HG02870 (cell line): ENCODE data around the gene PRPS1.
A peak's percentile ranks its signal among the peaks of the same experiment; 100 is the strongest.
"Not testable (repeated sequence)": the region's sequence is repeated elsewhere in the genome, so short reads cannot be mapped to it uniquely, and the experiment has no call there.

Experiments used
- ATAC-seq: cut with Tn5 transposase; IDR thresholded peaks from one replicate; pipeline ENCODE4 v1.9.1; 2021; ENCODE audit warnings: mild to moderate bottlenecking, moderate library complexity; ENCODE audit not compliant: unreplicated experiment

PRPS1 gene

GRCh38 chrX:107673933-107674479 lies 45.7 kb downstream of the PRPS1 start:
- ATAC-seq = peak; percentile 81

DNA sequence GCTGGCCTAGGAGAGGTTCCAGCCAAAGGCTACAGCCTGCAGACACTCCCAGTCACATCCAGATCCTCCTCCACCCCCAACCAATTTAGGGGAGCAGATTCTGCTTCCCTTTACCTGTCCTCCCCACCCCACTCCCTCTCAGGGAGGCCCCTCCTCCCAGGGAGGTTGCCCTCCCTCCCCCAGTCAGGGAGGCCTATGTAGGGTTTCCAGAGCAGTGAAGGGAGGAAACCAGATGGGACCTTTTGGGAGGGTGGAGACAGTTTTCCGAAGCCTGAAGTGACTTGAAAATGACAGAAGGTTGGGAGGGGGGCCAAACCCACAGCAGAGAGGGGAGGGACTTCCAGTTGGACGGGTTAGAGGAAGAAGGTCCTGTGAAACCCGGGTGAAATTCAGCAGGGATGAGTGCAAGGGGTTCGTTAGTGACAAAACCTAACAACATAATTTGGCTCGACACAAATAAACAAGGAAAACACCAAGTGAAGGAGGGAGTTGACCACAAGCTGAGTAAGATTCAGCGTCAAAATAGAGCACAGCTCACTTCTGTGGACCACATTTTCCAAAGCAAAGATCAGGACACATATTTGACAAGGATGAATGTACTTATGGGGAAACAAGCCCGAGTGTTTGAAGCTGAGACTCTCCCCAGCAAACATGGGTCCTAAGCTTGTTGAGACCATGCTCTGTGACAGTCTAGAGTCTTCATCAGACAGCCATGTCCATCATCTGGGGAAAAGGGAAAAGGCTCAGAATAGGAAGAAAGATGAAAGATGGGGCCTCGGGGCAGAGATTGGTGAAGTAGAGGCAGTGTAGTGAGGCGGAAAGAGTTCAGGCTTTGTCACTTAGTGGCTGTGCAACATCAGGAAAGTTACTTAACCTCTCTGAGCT lies 46.4 kb downstream of the PRPS1 start:
- peak; percentile 8 for ATAC-seq

- ATAC-seq = no peak
These were observed 47.0 kb downstream of the PRPS1 start for GRCh38 chrX:107675365-107675654.

- no peak for ATAC-seq
These were observed 47.7 kb downstream of the PRPS1 start for GRCh38 chrX:107675823-107676555.

GRCh38 chrX:107676559-107677378 lies 48.5 kb downstream of the PRPS1 start:
- peak; percentile 28 for ATAC-seq

GRCh38 chrX:107677501-107677901 lies 49.2 kb downstream of the PRPS1 start:
- ATAC-seq = no peak

- ATAC-seq = no peak
These were observed 49.6 kb downstream of the PRPS1 start for GRCh38 chrX:107677909-107678308.

DNA sequence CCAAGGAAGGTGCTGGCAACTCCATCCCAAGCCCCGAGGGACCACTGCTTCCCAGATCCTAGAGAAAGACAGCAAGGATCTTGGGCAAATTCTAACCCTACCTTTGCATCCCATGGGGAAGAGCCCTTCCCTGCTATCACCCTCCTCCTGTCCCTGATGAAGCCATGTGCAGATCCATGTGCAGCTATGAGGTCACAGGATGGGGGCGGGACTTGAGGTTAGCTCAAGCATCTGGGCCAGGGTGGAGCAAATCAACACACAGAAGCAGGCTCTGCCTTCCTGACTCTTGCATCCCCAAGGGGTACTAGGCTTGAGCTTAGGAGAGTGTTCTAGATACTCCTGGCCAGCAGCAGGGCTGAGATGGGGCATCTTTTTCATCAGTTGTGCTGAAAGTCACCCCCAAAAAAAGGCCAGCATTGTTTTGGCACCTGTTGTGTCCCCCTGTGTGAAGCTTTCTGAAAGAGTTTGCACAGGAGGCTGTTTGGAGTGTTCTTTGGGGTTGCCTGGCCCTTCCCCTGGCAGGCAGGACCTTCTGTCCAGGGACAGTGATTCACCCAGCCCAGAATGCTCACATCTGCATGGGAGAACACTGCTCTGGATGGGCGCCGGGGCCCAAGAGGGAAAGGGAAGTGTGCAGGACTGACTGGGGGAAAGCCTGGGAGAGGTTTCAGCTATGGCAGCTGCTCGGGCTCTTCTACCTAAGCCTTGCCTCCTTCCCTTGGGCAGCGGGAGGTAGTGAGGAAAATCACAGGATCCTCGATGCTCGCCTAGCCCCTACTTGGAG lies 50.8 kb downstream of the PRPS1 start:
- no peak for ATAC-seq

DNA sequence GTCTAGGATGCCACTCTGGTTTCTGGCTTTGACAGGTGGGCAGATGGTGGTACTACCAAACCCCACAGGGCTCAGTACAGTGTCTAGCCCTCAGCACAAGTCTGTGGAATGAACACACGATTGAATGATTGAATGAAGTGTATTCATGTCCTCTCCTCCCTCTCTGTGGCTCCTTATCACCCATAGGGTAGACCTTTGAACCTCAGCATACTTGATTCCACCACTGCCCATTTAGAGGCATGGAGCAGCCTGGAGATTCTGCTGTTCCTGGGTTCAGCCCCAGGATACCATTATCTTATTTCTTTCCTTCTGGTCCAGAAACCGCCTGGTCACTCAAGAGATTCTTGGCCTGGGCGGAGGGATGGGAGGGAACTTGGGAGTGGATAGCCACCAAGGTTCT lies 53.9 kb downstream of the PRPS1 start:
- ATAC-seq = no peak

- ATAC-seq = no peak
These were observed 55.0 kb downstream of the PRPS1 start for GRCh38 chrX:107683124-107683895.

DNA sequence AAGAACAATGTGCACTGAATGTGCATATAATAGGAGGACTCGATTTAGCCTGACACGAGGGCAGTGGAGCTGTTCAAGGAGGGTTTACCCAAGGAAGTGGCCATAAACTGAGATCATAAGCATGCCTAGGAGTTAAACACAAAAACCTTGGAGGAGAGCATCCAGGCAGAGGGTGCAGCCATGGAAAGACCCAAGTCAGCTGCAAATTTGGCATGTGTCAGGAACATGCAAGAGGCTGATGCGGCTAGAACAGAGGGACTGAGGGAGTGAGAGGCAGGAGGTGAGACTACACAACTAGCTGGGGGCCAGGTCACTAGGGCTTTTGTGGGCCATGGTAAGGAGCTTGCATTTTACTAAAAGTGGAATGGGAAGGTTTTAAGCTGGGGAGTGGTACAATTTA lies 55.6 kb downstream of the PRPS1 start:
- ATAC-seq = no peak

GRCh38 chrX:107684956-107685385 lies 56.7 kb downstream of the PRPS1 start:
- ATAC-seq = peak; percentile 76

DNA sequence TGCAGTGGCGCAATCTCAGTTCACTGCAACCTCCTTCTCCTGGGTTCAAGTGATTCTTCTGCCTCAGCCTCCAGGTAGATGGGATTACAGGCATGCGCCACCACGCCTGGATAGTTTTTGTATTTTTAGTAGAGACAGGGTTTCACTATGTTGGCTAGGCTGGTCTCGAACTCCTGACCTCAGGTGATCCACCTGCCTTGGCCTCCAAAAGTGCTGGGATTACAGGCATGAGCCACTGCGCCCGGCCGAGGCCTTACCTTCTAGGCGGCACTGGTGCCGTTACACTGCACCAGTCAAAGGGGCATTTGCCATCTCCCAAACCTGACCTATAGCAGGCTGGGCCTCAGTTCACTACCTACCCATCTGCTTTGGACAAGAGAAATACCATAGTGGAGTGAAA lies 57.3 kb downstream of the PRPS1 start:
- not testable (repeated sequence) for ATAC-seq

DNA sequence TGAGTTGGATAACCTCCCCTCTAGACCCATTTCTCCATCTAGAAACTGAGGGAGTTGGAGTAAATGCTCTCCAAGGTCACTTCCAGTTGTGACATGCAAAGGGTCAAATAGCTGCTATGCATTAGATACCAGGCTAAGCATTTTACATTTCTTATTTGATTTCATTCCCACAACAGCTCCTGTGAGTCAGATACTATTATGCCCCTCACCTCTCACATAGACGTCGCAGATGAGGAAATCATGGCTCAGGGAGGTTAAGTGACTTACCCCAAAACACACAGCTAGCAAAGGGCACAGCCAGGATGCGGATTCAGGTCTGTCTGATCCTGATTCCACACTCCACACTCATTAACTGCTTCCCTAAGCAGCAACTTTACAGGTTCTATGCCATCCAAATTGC lies 57.7 kb downstream of the PRPS1 start:
- ATAC-seq = no peak

DNA sequence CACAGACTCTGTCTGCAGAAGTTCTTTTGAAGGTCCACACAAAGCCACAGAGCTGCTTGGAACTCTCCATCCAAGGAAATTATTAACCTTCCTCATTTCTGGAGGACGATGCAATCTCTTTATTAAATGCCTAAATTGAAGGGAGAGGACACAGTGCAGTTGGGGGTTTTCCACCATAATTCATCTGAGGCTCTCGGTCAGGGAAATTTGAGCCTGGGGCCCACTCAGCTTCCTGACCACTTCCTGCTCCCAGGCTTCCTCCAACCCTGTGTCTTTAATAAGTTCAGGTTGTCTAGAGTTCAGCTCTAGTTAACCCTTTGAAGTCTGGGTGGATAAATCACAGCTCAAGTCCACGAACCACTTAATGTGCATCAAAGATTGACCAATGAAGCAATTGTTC lies 58.5 kb downstream of the PRPS1 start:
- ATAC-seq = no peak

- ATAC-seq = no peak
These were observed 59.1 kb downstream of the PRPS1 start for GRCh38 chrX:107687445-107687844.

GRCh38 chrX:107691024-107691448 lies 62.7 kb downstream of the PRPS1 start:
- ATAC-seq = no peak

DNA sequence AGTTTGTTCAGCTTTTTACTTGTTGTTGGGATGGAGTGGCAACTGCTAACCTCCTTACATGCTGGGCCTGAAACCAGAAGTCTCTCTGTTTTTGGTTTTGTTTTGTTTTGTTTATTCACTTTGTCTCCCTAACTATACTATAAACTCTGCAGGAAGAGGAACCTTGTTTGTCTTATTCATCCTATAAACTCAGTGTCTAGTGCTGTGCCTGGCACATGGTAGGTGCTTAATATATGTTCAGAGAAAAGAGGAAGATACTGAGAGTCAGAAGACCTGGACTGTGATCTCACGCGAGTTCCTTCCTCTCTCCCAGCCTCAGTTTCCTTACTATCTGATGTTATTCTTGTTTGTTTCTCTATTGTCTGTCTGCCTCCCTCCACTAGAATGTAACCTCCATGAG lies 71.3 kb downstream of the PRPS1 start:
- ATAC-seq = no peak

- no peak for ATAC-seq
These were observed 72.0 kb downstream of the PRPS1 start for GRCh38 chrX:107700317-107700774.
